Measurements from ENCODE around the gene GPC6.

DNA sequence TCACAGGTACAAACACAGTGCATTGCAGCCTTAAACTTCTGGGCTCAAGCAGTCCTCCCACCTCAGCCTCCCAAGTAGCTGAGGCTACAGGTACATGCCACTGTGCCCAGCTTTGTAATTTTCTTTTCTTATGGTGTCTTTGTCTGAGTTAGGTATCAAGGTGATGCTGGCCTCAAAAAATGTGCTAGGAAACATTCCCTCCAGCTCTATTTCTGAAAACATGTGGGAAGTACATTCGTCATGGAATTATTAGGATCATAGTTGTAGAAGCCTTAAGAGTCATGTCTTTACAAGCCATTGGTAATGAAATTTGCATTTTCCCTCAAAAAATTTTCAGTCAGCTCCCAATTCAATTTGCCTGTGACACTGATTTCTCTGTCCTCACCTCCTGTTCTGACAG is 1021.3 kb downstream of the GPC6 start:
- TF ChIP-seq CEBPB (IDR thresholded peaks at IDR 0.05; ENCODE audit: low read depth) = no peak
- no peak for TF ChIP-seq CTCF (IDR thresholded peaks at IDR 0.05 in 2 of 3, conservative IDR thresholded peaks at IDR 0.05 in 1 of 3; ENCODE audit: borderline replicate concordance in 1 of 3, insufficient read depth in 1 of 3, low read depth in 2 of 3, low read length in 2 of 3)
- TF ChIP-seq YY1 (IDR thresholded peaks at IDR 0.05; ENCODE audit: extremely low read depth, insufficient replicate concordance, low read depth, low read length) = no peak
- no peak for TF ChIP-seq RAD21 (IDR thresholded peaks at IDR 0.05; ENCODE audit: low read depth)
- no peak for TF ChIP-seq ELF1 (IDR thresholded peaks at IDR 0.05; ENCODE audit: borderline replicate concordance, low read depth)
- TF ChIP-seq, protein P1, sequence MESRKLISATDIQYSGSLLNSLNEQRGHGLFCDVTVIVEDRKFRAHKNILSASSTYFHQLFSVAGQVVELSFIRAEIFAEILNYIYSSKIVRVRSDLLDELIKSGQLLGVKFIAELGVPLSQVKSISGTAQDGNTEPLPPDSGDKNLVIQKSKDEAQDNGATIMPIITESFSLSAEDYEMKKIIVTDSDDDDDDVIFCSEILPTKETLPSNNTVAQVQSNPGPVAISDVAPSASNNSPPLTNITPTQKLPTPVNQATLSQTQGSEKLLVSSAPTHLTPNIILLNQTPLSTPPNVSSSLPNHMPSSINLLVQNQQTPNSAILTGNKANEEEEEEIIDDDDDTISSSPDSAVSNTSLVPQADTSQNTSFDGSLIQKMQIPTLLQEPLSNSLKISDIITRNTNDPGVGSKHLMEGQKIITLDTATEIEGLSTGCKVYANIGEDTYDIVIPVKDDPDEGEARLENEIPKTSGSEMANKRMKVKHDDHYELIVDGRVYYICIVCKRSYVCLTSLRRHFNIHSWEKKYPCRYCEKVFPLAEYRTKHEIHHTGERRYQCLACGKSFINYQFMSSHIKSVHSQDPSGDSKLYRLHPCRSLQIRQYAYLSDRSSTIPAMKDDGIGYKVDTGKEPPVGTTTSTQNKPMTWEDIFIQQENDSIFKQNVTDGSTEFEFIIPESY (IDR thresholded peaks at IDR 0.05; ENCODE audit: extremely low read depth, insufficient replicate concordance, low read length) = no peak
- no peak for TF ChIP-seq POLR2AphosphoS5 (IDR thresholded peaks at IDR 0.05; ENCODE audit: low read depth, low read length)
- no peak for TF ChIP-seq EGR1 (IDR thresholded peaks at IDR 0.05; ENCODE audit: low read depth)
- no peak for TF ChIP-seq MAX (IDR thresholded peaks at IDR 0.05)
- TF ChIP-seq EZH2 (IDR thresholded peaks at IDR 0.05) = no peak
- no peak for TF ChIP-seq ZNF274 (IDR thresholded peaks at IDR 0.05; ENCODE audit: low read depth, low read length)
- TF ChIP-seq, protein P2, sequence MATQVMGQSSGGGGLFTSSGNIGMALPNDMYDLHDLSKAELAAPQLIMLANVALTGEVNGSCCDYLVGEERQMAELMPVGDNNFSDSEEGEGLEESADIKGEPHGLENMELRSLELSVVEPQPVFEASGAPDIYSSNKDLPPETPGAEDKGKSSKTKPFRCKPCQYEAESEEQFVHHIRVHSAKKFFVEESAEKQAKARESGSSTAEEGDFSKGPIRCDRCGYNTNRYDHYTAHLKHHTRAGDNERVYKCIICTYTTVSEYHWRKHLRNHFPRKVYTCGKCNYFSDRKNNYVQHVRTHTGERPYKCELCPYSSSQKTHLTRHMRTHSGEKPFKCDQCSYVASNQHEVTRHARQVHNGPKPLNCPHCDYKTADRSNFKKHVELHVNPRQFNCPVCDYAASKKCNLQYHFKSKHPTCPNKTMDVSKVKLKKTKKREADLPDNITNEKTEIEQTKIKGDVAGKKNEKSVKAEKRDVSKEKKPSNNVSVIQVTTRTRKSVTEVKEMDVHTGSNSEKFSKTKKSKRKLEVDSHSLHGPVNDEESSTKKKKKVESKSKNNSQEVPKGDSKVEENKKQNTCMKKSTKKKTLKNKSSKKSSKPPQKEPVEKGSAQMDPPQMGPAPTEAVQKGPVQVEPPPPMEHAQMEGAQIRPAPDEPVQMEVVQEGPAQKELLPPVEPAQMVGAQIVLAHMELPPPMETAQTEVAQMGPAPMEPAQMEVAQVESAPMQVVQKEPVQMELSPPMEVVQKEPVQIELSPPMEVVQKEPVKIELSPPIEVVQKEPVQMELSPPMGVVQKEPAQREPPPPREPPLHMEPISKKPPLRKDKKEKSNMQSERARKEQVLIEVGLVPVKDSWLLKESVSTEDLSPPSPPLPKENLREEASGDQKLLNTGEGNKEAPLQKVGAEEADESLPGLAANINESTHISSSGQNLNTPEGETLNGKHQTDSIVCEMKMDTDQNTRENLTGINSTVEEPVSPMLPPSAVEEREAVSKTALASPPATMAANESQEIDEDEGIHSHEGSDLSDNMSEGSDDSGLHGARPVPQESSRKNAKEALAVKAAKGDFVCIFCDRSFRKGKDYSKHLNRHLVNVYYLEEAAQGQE (IDR thresholded peaks at IDR 0.05; ENCODE audit: low read depth) = no peak
- TF ChIP-seq SIN3A (IDR thresholded peaks at IDR 0.05; ENCODE audit: low read depth) = no peak
- TF ChIP-seq POLR2A (IDR thresholded peaks at IDR 0.05; ENCODE audit: borderline replicate concordance, extremely low read depth, insufficient read depth, insufficient read length) = no peak
